Sciatic nerve (tissue), 2 donors: ENCODE results near the gene CRACR2A. TPM values are rescaled to one million over a fixed set of nuclear protein-coding genes. Genes with fewer than 3 reads are reported as not detected.
A peak's percentile ranks its signal among the peaks of the same experiment; 100 is the strongest.

ENCODE experiments used
- ATAC-seq: fragments of 200-7000 bp; cut with Tn5 transposase; one replicate; pipeline ENCODE4 v1.9.1; 2020; ENCODE audit warnings: mild to moderate bottlenecking, moderate library complexity
- DNase-seq: peaks from one replicate; pipeline ENCODE4 v3.0.0-alpha.2; 2020; ENCODE audit warnings: low spot score
- intact Hi-C: fragments of 100-400 bp; cut with DNase I; formaldehyde crosslinking; loops from one replicate; pipeline ENCODE4 v1.14.2; 2022
- total RNA-seq: library from RNA; stranded (reverse); fragmentation: NEBNext Ultra II Directional; extraction: Animal tissue kit (Norgen Biotek cat#: 25700); gene quantifications from one replicate; pipeline ENCODE4 v1.2.1, GENCODE V29; 2021
- donor health status: DM: no; HTN: no; CAD: no.
- donor health status: DM: no; HTN: no; CAD: no.

The CRACR2A gene
- total RNA-seq, 1 donor from 2014 or later: 5.8 TPM

DNA sequence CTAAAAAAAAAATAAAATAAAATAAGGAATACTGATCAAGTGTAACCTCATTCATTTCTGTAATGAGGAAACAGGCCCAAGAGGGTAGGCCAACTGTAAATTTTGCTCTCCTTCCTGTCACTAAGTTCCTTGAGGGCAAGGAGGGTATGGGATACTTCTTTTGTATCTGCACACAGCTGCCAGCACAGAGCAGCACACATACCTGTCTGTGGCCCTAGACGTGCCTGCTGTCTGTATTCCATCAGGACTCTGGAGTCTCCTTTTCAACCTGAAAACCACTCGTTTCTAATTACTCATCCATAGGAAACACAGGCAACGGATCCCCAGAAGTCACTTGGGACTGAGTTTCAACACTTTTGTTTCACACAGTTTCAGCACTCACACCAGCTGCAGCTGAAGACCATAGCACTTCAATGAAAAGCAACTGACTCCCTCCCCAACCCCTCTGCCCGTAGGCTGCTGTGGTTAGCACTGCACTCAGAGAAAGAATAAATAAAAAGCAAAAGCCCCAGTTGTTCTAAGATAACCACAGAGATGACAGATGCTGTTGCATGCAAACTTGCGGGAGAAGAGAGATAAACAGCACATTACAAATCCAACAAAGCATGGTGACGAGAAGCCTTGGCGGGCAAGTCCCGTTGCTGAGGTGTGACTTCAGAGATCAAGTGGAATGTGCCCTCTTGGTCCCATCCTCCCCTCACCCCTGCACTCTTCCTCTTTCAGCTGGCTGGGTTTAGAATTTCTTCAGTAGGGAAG, 24.9 kb downstream of the CRACR2A start:
- peak; percentile 86 for ATAC-seq
- intact Hi-C loops: no loop called here
- no peak for DNase-seq

DNA sequence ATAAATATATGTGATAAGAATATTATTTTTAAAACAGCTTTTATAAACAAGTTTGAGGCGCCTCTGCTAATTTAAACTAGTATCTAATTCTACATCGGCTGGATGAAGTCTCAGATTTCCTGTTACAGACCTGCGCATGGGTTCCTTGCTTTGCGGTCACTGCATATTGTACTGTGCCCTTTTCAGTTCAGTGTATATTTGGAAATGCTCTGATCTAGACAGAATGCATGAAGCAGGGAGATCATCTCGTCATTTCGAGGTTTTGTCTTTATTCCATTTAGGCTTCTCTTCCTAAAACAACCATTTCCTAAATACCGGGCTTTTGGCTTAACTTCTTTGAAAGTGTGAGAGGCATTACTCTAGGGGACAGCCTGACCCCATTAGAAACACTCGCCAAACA, 25.6 kb downstream of the CRACR2A start:
- no peak for DNase-seq
- intact Hi-C loops: no loop called here
- no peak for ATAC-seq

DNA sequence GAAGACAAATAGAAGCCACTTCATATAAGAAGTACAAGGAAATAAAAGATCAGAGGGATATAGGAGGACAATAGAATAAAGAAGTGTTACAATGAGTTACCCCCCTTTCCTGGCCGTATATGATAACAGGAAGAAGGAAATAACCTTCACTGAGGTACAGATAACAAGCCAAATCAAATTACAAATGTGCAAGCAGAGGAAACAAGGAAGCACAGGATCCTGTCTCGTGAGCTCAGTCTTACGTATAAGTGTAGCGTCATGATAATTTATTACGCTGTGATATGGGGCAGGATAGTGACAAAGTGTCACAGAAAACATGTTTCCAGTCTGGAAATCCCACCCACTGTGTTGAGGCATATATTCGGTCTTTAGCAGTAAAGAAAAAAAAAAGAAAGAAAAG, 26.5 kb downstream of the CRACR2A start:
- ATAC-seq (no peak), DNase-seq (no peak)
- intact Hi-C loops: no loop called here

DNA sequence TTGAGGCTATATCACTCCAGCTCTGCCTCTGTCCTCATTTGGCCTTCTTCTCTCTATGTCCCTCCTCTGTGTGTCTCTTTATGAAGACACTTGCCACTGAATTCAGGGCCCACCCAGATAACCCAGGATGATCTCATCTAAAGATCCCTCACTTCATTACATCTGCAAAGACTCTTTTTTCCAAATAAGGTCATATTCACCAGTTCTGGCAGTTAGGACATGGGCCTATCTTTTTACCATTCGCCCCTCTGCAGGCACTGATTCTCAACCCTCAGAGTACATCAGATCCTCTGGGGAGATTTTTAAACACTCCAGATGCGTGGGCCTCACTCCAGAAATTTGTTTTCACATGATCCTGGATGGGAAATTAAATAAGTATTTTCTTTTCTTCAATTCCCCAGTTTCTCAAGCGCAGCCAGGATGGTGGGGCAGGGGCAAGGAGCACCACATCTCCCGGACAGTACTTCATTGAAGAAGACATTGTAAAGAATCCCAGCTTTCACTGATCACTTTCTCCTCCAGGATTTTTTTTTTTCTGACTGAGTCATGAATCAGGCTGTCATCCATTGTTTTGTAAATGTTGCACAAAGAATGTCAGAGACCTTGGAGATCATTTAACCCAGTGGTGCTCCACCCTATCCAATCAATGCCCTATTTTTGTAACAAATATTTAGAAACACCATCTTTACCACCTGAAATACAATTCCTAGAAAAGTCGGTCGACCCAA, 27.4 kb downstream of the CRACR2A start:
- DNase-seq (no peak), ATAC-seq (peak; percentile 71)
- intact Hi-C loops: no loop called here

DNA sequence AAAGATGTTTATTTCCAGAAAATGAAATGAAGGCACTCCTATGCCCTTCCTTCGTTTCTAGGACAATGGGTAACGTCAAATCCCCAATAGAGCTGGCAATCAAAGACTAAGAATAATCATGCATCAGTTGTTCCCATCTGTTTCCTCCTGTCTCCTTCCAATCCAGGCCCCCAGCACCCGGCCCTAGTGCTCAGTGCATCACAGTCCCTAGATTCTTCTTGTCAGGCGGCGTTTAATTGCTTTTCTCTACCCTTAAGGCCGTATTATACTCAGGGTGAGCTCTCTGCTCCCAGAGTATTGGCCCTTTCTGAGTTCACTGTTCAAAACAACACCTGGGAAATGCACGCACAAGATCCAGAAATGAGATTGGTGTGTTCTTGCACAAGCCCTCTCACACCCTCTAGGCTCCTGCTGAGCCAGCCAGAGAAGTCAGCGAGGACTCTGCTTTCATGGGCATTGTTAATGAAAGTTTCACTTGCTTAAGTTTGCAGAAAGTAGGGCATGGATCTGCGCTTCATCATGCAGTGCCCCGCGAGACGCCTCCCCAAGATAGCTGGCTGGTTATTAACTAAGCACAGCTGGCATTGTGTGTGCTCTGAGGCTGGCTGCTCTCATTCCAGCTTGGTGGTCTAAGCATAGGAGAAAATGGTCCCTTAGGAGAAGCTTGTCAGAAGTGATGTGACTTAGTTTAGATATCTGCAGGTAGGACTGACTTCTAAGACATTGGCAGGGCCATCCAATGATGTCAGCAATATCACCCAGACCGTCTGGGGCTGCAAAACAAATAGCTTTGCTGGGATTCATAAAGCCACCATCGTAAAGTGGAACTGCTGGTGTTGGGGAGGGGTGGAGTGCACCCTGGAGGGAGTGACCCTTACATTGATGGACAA, 28.7 kb downstream of the CRACR2A start:
- intact Hi-C loops: no loop called here
- ATAC-seq (no peak), DNase-seq (no peak)

DNA sequence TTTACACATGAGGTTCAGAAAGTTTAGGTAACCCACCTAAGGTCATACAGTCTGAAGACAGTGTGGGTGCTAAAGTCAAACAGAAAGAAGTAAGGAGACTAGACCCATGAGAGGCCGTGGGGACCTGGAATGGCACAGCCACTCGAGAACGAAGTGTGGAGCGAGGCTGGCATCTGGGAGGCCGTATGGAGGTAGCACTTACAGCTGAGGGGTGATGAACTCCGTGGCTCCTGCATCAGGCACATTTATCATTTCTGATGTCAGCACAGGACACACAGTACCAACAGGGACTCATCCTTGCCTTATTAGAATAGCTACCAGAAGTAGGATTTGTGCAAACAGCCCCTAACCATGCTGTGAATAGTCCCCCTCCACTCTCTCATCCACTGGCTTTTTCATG, 30.5 kb downstream of the CRACR2A start:
- no peak for ATAC-seq

DNA sequence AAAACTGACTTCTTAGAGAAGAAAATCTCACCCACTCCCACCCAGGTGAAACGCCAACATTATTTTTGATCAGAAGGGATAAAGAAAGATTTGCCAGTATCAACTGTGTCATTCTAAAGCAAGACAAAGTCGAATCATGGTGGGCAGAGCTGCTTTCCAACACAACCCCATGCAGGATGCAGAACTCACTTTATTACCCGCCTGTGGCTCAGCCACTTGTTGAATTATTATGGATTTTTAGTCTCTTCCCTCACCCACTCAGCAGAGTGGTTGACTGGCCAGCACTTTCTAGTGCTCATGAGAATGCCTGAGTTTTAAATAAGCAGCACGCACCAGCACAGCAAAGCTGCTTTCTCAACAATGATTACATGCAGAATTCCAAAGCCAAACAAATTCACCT, 32.1 kb downstream of the CRACR2A start:
- no peak for ATAC-seq

More for the DNA sequence above, 30.5 kb downstream of the CRACR2A start:
- no peak for DNase-seq
- intact Hi-C loops: no loop called here

DNA sequence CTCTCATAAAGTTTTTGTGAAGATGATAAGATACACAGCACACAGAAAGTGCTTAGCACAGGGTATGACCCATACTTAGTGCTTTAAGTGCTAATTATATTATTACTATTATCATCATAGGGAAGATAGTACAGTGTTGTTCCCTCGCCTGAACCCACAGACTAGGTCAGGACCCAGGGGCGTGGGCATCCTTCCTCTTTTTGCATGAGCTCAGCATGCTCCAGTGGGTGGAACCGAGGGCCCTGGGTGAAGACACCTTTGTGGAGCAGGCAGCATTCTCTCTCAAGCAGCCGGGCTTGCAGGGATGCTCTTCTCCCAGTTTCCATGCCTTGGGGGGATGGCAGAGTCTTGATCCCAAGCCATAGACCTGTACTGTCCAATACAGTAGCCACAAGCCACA, 34.8 kb downstream of the CRACR2A start:
- ATAC-seq (no peak), DNase-seq (no peak)
- intact Hi-C loops: no loop called here

More for the DNA sequence above, 32.1 kb downstream of the CRACR2A start:
- intact Hi-C loops: no loop called here
- DNase-seq: no peak

DNA sequence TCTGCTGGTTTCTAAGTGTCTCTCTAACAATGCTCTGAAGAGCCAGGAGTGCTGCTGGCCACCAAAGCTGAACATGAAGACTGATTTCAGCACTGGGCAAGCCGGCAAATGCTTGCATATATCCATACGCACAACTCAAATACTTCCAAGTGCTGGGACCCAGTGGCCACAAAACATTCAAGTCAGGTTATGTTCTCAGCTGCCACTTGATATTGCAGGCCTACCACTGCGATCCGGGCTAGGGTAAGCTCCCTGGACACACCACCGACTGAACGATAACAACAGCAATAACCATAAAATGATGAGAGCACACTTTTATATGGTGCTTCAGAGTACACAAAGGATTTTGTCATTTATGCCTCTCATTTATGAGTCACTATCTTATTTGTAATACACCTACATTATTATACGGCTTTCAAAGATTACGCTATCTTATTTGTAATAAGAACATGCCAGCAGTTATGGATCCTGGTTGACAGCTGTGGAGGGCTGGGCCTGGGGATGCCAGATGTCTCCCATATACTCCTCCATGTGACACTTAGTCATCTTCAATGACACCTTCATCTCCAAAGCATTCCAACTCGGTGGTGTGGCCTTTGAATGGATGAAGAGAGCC, 35.5 kb downstream of the CRACR2A start:
- ATAC-seq: no peak
- intact Hi-C loops: no loop called here

DNA sequence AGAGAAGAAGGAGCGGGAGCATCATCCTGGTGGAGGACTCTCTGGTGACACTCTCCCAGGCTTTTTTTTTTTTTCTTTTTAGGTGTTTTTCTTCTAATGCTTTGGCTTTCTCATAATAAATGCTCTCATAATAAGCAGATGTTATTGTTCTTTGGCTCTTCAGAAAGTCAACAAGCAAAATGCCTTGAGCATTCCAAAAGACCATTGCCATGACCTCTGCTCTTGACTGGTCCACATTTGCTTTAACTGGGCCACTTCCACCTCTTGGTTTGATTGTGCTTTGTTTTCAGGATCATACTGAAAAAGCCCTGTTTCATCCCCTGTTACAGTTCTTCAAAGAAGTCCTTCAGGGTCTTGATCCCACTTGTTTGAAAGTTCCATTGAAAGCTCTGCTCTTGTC, 36.9 kb downstream of the CRACR2A start:
- ATAC-seq (peak; percentile 70), DNase-seq (no peak)
- intact Hi-C loops: no loop called here

More for the DNA sequence above, 35.5 kb downstream of the CRACR2A start:
- no peak for DNase-seq

DNA sequence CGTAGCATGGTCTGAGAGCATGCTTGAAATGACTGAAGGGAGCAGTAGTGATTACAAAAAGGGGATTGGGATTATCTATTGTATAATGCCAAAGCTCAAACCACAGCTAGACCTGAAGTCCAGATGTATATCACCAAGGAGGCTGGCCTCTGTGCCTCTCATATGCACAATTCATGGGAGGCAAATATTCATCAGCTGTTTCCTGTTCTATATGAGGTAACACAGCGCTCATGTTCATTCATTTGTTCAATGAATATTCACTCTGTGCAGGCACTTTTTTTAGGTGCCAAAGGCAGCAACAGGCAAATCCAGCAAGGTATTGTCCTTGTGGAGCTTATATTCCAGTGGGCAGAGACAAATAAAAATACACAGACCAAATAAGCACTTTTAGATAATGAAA, 39.0 kb downstream of the CRACR2A start:
- ATAC-seq (no peak), DNase-seq (no peak)
- intact Hi-C loops: no loop called here

DNA sequence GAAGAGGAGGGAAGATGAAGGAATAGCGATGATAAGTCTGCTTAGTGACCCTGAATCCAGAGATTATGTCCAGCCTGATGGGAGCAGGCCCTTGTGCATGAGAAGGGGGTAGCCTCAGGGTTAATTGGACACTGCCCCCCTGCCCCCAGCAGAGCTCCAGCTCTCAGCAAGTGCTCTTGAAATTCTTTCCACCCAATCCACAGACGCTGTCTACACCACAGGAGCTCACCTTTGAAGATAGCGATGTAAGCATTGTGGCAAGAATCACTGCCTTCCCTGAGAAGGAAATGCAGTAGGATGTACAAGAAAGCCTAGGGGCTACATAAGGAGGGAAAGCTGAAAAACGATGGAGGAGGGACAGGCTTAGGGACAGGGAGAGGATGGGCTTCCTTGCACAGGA, 39.4 kb downstream of the CRACR2A start:
- intact Hi-C loops: no loop called here
- ATAC-seq: no peak
- DNase-seq: no peak

DNA sequence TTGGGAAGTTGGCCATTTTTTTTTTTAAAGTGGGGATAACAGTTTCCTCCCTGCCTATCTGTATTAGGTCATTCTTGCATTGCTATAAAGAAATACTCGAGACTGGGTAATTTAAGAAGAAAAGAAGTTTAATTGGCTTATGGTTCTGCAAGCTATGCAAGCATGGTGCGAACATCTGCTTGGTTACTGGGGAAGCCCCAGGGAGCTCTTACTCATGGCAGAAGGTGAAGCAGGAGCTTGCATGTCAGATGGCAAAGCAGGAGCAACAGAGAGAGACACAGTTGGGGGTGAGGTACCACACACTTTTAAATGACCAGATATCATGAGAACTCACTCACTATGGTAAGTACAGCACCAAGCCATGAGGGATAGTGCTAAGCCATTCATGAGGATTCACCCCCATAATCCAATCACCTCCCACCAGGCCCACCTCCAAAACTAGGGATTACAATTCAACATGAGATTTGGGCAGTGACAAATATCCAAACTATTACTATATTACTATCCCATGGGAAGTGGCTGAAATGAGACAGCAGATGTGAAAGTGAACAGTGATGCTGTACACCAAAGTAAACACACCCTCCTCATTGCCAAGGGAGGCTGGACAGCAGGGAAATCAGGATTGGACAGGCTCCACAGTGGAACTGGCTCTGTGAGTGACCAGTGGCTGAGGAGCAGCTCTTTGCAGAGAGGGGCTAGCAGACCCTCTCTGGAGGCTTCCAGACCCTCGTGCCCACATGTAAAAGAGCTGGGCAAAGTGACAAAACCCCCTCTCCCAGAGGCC, 40.5 kb downstream of the CRACR2A start:
- intact Hi-C loops: no loop called here
- peak; percentile 56 for ATAC-seq
- DNase-seq: no peak

DNA sequence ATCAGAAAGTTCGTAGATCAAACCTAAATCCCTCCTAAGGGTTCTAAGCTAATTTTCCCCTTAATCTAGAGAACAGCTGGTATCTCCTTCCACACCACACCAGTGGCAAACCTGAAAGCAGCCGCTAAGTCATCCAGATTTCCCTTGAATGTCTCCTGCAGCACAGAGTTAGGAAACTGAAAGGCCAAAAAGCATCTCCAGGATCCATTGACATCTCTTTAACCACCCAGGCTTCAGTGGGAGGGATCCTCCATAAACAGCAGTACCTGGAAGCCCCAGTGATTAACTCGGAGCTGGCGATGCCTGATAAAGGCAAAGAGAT, 47.6 kb downstream of the CRACR2A start:
- intact Hi-C loops: no loop called here
- no peak for DNase-seq
- no peak for ATAC-seq

DNA sequence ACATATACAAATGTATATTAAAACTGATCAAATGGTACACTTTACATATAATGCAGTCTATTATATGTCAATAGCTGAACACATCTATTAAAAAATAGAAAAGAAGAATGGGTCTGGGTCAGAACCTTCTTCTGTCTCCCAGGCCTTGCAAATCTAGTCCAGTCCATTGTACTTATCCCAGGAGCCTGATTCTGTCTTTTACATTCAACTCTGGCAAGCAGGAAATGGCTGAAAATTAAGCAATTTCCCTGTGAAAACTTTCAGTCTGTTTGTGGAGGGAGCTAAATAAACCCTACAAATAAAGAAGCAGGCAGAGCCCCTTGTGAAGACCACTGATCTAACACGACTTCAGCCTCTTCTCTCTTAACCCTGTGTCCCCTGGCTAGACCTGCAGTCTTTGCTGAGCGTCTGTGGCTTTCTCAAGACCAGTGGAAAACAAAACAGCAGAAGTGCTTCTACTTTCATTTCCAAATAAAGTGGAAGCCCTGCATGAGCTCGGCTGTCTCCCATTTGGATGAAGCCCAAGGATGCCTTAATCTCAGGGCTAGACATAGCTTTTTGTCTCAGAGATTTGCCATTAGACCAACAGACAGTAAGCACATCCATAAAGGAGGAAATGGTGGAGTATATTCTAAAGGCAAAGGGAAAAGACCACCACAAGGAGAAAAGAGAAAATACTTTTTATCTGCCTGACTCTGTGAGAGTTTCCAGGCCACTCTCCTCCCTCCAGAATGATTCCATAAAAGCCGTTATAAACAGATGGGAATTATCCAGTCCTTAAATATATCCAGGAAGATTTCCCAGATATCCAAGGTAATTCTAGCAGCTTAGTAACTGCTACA, 48.2 kb downstream of the CRACR2A start:
- intact Hi-C loops: no loop called here
- peak; percentile 77 for ATAC-seq
- DNase-seq: no peak

DNA sequence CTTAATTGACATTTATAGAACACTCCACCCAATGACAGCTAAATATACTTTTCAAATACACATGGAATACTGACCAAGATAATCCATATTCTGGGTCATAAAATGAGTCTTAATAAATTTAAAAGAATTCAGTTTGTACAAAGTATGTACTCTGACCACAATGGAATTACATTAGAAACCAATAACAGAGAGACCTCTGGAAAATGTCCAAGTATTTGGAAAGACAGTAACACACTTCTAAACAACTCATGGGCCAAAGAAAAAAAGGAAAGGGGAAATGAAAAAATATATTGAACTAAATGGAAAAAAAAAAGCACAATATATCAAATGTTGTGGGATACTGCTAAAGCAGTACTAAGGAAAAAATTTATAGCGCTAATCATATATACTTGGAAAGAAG, 52.0 kb downstream of the CRACR2A start:
- ATAC-seq (no peak), DNase-seq (no peak)
- intact Hi-C loops: no loop called here

DNA sequence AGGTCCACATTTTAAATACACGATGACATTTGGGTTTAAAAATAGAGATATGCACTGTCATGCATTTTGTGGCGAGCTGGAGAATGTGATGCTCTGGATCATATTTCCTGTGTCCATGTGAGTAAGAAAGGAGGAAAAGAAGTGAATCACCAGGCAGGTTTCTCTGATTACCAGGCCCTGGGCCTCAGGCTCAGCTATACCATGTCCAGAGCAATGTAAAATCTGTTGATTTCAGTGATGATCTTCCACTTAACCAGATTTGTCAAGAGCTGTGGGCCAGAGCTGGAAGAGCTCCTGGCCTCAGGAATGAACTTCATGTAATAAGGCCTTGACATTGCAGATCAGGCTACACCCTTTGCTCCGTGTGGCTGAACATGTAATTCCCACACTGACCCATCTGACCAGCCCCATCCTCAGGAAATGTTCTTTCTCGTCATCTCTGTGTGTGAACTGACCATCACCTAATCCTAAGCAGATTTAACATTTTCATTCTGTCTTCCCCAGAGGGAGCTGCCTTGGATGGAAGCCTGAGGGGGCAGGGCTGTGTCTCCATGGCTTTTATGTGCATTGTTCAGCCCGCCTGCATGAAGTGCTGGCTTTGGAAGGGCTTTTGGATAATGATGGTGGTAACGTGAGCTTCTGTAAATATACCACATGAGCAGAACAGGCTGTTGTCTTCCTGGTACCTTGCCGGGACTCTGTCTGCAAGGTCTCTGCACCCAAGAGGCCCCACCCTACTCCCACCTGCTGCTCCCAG, 54.5 kb downstream of the CRACR2A start:
- ATAC-seq: peak; percentile 87
- intact Hi-C loops: no loop called here
- DNase-seq: no peak
